SK-N-SH treated with all-trans-retinoic acid at 6 μM for 48 hours (cell line): Measurements from ENCODE around the gene SLC37A1.

Source experiments
- ATAC-seq: fragments of 200-7000 bp; cut with Tn5 transposase; 3 replicates; pipeline ENCODE4 v1.9.1; 2020; ENCODE audit warnings: mild to moderate bottlenecking, moderate library complexity
- BACH2 ChIP-seq: fragments of 250-450 bp; sonication (Bioruptor Pico); IDR thresholded peaks from 2 replicates; pipeline ENCODE4 v1.9.0; 2021; ENCODE audit warnings: mild to moderate bottlenecking, borderline replicate concordance
- ESRRG ChIP-seq: fragments of 250-450 bp; sonication (Bioruptor Pico); IDR thresholded peaks from 2 replicates; pipeline ENCODE4 v1.6.1; 2021; ENCODE audit warnings: mild to moderate bottlenecking
- GLIS3 ChIP-seq: fragments of 250-450 bp; sonication (Bioruptor Pico); IDR thresholded peaks from 2 replicates; pipeline ENCODE4 v1.5.0; 2020; ENCODE audit warnings: mild to moderate bottlenecking, moderate library complexity
- ISL1 ChIP-seq: fragments of 250-450 bp; sonication (Bioruptor Pico); IDR thresholded peaks from 2 replicates; pipeline ENCODE4 v2.1.2; 2022; ENCODE audit warnings: mild to moderate bottlenecking, moderate library complexity
- OSR1 ChIP-seq: fragments of 250-450 bp; sonication (Bioruptor Pico); IDR thresholded peaks from 2 replicates; pipeline ENCODE4 v1.8.0; 2022; ENCODE audit warnings: moderate library complexity, mild to moderate bottlenecking, inconsistent platforms
- RARB ChIP-seq: fragments of 250-450 bp; sonication (Bioruptor Pico); IDR thresholded peaks from 2 replicates; pipeline ENCODE4 v1.8.0; 2021; ENCODE audit warnings: mild to moderate bottlenecking, moderate library complexity
- SNAI2 ChIP-seq: fragments of 250-450 bp; sonication (Bioruptor Pico); IDR thresholded peaks from 2 replicates; pipeline ENCODE4 v1.5.0; 2020; ENCODE audit warnings: mild to moderate bottlenecking, moderate library complexity
- TCF4 ChIP-seq: fragments of 250-450 bp; sonication (Bioruptor Pico); IDR thresholded peaks from 2 replicates; pipeline ENCODE4 v1.8.0; 2021; ENCODE audit warnings: mild to moderate bottlenecking, moderate library complexity, borderline replicate concordance
- TOX ChIP-seq: fragments of 250-450 bp; sonication (Bioruptor Pico); IDR thresholded peaks from 2 replicates; pipeline ENCODE4 v1.8.0; 2021; ENCODE audit warnings: mild to moderate bottlenecking, moderate library complexity, borderline replicate concordance
- TSHZ2 ChIP-seq: fragments of 250-450 bp; sonication (Bioruptor Pico); IDR thresholded peaks from 2 replicates; pipeline ENCODE4 v1.5.0; 2020; ENCODE audit warnings: mild to moderate bottlenecking, moderate library complexity
- ZC3H10 ChIP-seq: fragments of 250-450 bp; sonication (Bioruptor Pico); IDR thresholded peaks from 2 replicates; pipeline ENCODE4 v1.5.1; 2021; ENCODE audit warnings: mild to moderate bottlenecking, moderate library complexity
- ZFP3 ChIP-seq: fragments of 250-450 bp; sonication (Bioruptor Pico); IDR thresholded peaks from 2 replicates; pipeline ENCODE4 v1.5.0; 2020; ENCODE audit warnings: mild to moderate bottlenecking, moderate library complexity
- ZNF70 ChIP-seq: fragments of 450-650 bp; formaldehyde crosslinking; IDR thresholded peaks from 2 replicates; pipeline ENCODE4 v1.5.0; 2020; ENCODE audit warnings: mild to moderate bottlenecking, moderate library complexity
- ZNF8 ChIP-seq: fragments of 450-650 bp; formaldehyde crosslinking; IDR thresholded peaks from 2 replicates; pipeline ENCODE4 v1.5.0; 2020; ENCODE audit warnings: mild to moderate bottlenecking, moderate library complexity
- TF ChIP-seq, protein P1 (sequence below): fragments of 250-450 bp; sonication (Bioruptor Pico); IDR thresholded peaks from 2 replicates; pipeline ENCODE4 v1.8.0; 2020; ENCODE audit warnings: mild to moderate bottlenecking, moderate library complexity, borderline replicate concordance
- TF ChIP-seq, protein P2 (sequence below): fragments of 250-450 bp; sonication (Bioruptor Pico); IDR thresholded peaks from 2 replicates; pipeline ENCODE4 v1.8.0; 2021; ENCODE audit warnings: low read depth, mild to moderate bottlenecking, moderate library complexity, borderline replicate concordance
- TF ChIP-seq, protein P3 (sequence below): fragments of 250-450 bp; sonication (Bioruptor Pico); IDR thresholded peaks from 2 replicates; pipeline ENCODE4 v1.5.1; 2021; ENCODE audit warnings: mild to moderate bottlenecking, moderate library complexity

Gene SLC37A1

GRCh38 chr21:42607525-42608102 is 94.0 kb downstream of the SLC37A1 start:
- no peak for ATAC-seq
- TF ChIP-seq OSR1 (CRISPR knock-in tag) (no peak), ISL1 (no peak), TOX (CRISPR knock-in tag) (no peak)
- TF ChIP-seq, protein P1, sequence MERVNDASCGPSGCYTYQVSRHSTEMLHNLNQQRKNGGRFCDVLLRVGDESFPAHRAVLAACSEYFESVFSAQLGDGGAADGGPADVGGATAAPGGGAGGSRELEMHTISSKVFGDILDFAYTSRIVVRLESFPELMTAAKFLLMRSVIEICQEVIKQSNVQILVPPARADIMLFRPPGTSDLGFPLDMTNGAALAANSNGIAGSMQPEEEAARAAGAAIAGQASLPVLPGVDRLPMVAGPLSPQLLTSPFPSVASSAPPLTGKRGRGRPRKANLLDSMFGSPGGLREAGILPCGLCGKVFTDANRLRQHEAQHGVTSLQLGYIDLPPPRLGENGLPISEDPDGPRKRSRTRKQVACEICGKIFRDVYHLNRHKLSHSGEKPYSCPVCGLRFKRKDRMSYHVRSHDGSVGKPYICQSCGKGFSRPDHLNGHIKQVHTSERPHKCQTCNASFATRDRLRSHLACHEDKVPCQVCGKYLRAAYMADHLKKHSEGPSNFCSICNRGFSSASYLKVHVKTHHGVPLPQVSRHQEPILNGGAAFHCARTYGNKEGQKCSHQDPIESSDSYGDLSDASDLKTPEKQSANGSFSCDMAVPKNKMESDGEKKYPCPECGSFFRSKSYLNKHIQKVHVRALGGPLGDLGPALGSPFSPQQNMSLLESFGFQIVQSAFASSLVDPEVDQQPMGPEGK (CRISPR knock-in tag), result no peak

- ATAC-seq, result no peak
- TF ChIP-seq ZNF70 (CRISPR knock-in tag), result no peak
- no peak for TF ChIP-seq ESRRG (CRISPR knock-in tag)
- no peak for TF ChIP-seq ZNF8 (CRISPR knock-in tag)
- TF ChIP-seq ZC3H10 (CRISPR knock-in tag), result no peak
- no peak for TF ChIP-seq ZFP3
- no peak for TF ChIP-seq ISL1
- no peak for TF ChIP-seq TSHZ2 (CRISPR knock-in tag)
- TF ChIP-seq BACH2, result no peak
- TF ChIP-seq, protein P2, sequence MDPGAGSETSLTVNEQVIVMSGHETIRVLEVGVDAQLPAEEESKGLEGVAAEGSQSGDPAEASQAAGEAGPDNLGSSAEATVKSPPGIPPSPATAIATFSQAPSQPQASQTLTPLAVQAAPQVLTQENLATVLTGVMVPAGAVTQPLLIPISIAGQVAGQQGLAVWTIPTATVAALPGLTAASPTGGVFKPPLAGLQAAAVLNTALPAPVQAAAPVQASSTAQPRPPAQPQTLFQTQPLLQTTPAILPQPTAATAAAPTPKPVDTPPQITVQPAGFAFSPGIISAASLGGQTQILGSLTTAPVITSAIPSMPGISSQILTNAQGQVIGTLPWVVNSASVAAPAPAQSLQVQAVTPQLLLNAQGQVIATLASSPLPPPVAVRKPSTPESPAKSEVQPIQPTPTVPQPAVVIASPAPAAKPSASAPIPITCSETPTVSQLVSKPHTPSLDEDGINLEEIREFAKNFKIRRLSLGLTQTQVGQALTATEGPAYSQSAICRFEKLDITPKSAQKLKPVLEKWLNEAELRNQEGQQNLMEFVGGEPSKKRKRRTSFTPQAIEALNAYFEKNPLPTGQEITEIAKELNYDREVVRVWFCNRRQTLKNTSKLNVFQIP, result no peak
- TF ChIP-seq, protein P3, sequence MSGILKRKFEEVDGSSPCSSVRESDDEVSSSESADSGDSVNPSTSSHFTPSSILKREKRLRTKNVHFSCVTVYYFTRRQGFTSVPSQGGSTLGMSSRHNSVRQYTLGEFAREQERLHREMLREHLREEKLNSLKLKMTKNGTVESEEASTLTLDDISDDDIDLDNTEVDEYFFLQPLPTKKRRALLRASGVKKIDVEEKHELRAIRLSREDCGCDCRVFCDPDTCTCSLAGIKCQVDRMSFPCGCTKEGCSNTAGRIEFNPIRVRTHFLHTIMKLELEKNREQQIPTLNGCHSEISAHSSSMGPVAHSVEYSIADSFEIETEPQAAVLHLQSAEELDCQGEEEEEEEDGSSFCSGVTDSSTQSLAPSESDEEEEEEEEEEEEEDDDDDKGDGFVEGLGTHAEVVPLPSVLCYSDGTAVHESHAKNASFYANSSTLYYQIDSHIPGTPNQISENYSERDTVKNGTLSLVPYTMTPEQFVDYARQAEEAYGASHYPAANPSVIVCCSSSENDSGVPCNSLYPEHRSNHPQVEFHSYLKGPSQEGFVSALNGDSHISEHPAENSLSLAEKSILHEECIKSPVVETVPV (CRISPR knock-in tag), result no peak
- TF ChIP-seq TCF4, result no peak
- TF ChIP-seq RARB (CRISPR knock-in tag), result no peak
- TF ChIP-seq, protein P1 (CRISPR knock-in tag), result no peak
- no peak for TF ChIP-seq GLIS3 (CRISPR knock-in tag)
- TF ChIP-seq TOX (CRISPR knock-in tag), result no peak
These were observed 94.8 kb downstream of the SLC37A1 start for GRCh38 chr21:42608446-42608845.

DNA sequence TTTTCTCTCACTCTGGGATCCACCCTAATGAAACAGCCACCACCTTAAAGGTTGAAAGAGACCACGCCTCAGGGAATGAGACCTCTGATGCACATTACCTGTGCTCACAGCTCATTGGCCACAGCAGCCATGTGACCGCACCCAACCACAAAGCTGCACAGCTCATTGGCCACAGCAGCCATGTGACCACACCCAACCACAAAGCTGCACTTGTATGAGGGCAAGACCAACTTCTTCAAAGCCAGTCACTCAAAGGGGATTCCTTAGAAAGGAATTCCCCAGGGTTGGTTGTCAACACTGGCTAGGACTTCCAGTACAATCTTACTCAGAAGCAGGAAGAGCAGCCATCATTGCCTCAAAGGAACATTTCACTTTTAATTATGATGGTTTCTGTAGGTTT is 96.2 kb downstream of the SLC37A1 start:
- no peak for ATAC-seq
- TF ChIP-seq SNAI2 (CRISPR knock-in tag) (no peak), TOX (CRISPR knock-in tag) (no peak), ISL1 (no peak), ESRRG (CRISPR knock-in tag) (no peak), TCF4 (no peak), OSR1 (CRISPR knock-in tag) (no peak)
- TF ChIP-seq, protein P1 (CRISPR knock-in tag), result no peak
